GM12891 (cell line): ENCODE measurements around the gene KRT82.

Source experiments
- DNase-seq: peaks from one replicate; pipeline ENCODE4 v3.0.0; 2011; ENCODE audit warnings: low spot score; ENCODE audit not compliant: insufficient read length
- FAIRE-seq: peaks from 2 replicates; lab custom pipeline; 2011; peaks lifted over from hg19 to GRCh38; lab: Jason Lieb, UNC
- PAX5 ChIP-seq: IDR thresholded peaks from 2 replicates; pipeline ENCODE4 v1.6.1; 2011; ENCODE audit warnings: low read length, moderate library complexity, mild to moderate bottlenecking; ENCODE audit not compliant: insufficient read depth, severe bottlenecking
- POLR2A ChIP-seq: IDR thresholded peaks from 2 replicates; pipeline ENCODE4 v1.6.1; 2011; ENCODE audit warnings: low read depth, low read length, control low read depth
- POLR2AphosphoS5 ChIP-seq: IDR thresholded peaks from 2 replicates; pipeline ENCODE4 v1.6.1; 2011; ENCODE audit warnings: low read depth, low read length, control low read depth
- POU2F2 ChIP-seq: IDR thresholded peaks from 2 replicates; pipeline ENCODE4 v1.6.1; 2011; ENCODE audit warnings: low read depth, mild to moderate bottlenecking, control low read depth, low read length, moderate library complexity
- SPI1 ChIP-seq: IDR thresholded peaks from 2 replicates; pipeline ENCODE4 v1.6.1; 2011; ENCODE audit warnings: low read depth, low read length, control low read depth
- TAF1 ChIP-seq: IDR thresholded peaks from 2 replicates; pipeline ENCODE4 v1.6.1; 2011; ENCODE audit warnings: low read depth, low read length, control low read depth

KRT82 gene

DNA sequence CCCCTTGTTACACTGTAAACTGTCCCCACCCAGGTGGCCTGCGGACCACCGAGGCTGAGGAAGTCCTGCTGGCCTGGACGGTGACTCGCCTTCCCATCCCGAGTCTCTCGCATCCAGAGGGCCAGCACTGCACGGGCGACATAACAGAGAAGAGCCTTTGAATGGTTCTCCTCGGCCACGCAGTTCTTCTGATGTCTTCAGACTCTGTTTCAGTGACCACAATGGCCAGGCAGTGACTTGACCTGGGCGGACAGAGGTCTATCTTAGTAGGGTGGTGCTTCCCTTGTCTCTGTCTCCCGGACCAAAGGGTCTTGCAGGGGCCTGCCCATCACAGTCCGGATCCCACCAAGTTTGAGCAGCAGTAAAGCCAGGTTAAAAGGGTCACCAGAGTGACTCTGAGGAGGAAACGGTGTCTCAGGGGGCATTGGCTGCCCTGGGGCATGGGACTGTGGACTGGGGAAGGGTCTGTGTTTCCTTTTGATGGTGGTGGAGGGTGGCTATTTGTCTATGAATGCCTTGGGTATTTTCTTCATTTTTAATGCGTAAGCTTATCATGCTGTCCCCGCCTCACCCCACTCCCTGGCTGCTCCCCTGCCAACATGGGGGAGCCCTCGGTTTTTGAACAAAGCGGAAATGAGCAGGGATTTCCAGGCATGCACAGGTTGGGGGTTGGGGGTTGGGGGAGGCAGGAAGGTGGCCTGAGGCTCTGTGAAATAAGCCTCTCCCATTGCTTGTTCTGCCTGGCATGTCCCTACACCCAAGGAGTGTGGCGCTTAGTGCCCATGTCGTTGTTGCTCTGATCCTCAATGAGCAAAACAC, 49.2 kb downstream of the KRT82 start:
- DNase-seq (no peak), FAIRE-seq (peak; percentile 63)
- TF ChIP-seq POLR2AphosphoS5, result no peak
- no peak for TF ChIP-seq PAX5
- no peak for TF ChIP-seq POLR2A
- TF ChIP-seq POU2F2, result no peak
- TF ChIP-seq TAF1, result no peak
- TF ChIP-seq SPI1, result no peak

GRCh38 chr12:52356031-52356761, 49.9 kb downstream of the KRT82 start:
- TF ChIP-seq SPI1 (no peak), PAX5 (no peak), POLR2AphosphoS5 (no peak), POLR2A (no peak), POU2F2 (no peak), TAF1 (no peak)
- DNase-seq, result no peak
- no peak for FAIRE-seq

DNA sequence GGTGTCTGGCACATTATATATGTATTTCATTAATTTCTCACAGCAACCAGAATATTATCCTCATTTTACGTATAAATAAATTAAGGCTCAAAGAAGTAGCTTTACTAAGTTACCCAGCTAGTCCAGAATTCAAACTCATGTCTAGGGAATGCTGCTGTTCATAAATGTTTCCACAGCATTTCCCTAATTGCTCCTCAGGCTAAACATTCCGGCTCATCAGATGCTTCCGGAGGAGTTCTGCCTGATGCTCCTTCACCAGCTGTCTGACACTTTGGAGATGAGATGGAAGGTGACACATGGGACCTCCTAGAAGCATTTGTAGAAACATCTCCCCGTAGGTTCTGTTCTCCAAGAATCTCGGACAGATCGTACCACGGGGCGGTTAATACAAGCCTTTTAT, 51.0 kb downstream of the KRT82 start:
- FAIRE-seq, result no peak
- TF ChIP-seq POLR2A (no peak), TAF1 (no peak), PAX5 (no peak), POU2F2 (no peak), POLR2AphosphoS5 (no peak), SPI1 (no peak)
- DNase-seq, result no peak

DNA sequence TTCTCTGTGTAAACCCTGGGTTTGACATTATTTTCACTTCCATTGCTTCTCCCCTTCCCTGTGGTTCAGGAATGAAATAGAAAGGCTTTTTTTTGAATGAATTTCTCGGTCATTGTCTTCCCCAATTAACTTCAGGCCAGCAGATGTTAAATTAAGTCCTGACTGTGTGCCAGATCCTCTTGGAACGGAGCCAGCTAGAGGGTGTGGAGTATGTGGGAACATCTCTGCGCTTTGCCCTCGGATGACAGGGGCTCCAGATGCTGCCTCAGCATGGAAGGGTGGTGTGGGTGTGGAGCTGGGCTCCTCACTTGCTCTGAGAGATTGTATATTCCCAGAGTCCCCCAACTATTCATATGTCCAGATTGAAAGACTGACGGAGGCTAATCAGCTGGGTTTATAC, 51.9 kb downstream of the KRT82 start:
- no peak for FAIRE-seq
- DNase-seq, result no peak
- TF ChIP-seq POLR2AphosphoS5, result no peak
- TF ChIP-seq SPI1, result no peak
- TF ChIP-seq POU2F2, result no peak
- no peak for TF ChIP-seq PAX5
- TF ChIP-seq TAF1, result no peak
- no peak for TF ChIP-seq POLR2A

DNA sequence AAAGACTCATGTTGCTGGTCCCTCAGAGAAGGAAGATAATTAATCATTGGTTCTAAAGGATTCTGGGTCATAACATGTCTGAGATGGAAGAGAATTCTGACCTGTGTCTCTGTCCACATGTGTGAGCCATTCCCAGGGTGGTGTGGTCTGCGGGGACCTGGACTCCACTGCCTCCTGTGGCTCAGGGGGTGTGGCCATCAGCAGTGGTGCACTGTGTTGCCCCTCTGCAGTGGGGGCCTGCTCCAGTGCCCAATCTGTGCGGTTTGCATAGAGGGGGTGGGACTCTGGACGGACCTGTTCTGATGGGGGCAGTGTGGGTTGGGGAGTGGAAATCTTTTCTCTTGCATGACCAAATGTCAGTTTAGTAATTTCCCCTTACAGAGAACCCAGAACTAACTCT, 52.4 kb downstream of the KRT82 start:
- TF ChIP-seq POU2F2 (no peak), SPI1 (no peak), POLR2AphosphoS5 (no peak), PAX5 (no peak), TAF1 (no peak), POLR2A (no peak)
- FAIRE-seq, result no peak
- DNase-seq, result no peak

- no peak for FAIRE-seq
- no peak for TF ChIP-seq POU2F2
- no peak for TF ChIP-seq SPI1
- TF ChIP-seq POLR2A, result no peak
- TF ChIP-seq PAX5, result no peak
- TF ChIP-seq TAF1, result no peak
- no peak for TF ChIP-seq POLR2AphosphoS5
- DNase-seq, result no peak
Observed at GRCh38 chr12:52352951-52353350, 53.2 kb downstream of the KRT82 start.

- no peak for DNase-seq
- TF ChIP-seq POLR2A, result no peak
- TF ChIP-seq POU2F2, result no peak
- TF ChIP-seq PAX5, result no peak
- no peak for TF ChIP-seq SPI1
- TF ChIP-seq POLR2AphosphoS5, result no peak
- no peak for FAIRE-seq
Observed at GRCh38 chr12:52351196-52352059, 54.7 kb downstream of the KRT82 start.

- FAIRE-seq (no peak), DNase-seq (no peak)
- TF ChIP-seq TAF1, result no peak
Observed at GRCh38 chr12:52350786-52351185, 55.3 kb downstream of the KRT82 start.

GRCh38 chr12:52350021-52350620, 56.0 kb downstream of the KRT82 start:
- FAIRE-seq (no peak), DNase-seq (no peak)
- TF ChIP-seq PAX5 (no peak), POLR2A (no peak), POLR2AphosphoS5 (no peak), TAF1 (no peak), SPI1 (no peak), POU2F2 (no peak)
